Fibroblast of lung (primary cell): ENCODE data around the gene MEI1. TPM values are rescaled to one million over a fixed set of nuclear protein-coding genes. Genes with fewer than 3 reads are reported as not detected.
A peak's percentile ranks its signal among the peaks of the same experiment; 100 is the strongest.

Experiments
- DNase-seq, 2 donors: peaks; one replicate each; pipeline versions ENCODE4 v3.0.0 to v3.0.0-alpha.2; 2010; ENCODE audit warnings: low read depth in 2 of 2
- H2AFZ ChIP-seq: 2 replicates; pipeline ENCODE4 v1.5.1; 2012; ENCODE audit warnings: low read length, control low read depth, inconsistent platforms
- H3K27ac ChIP-seq: 2 replicates; pipeline ENCODE4 v1.5.1; 2011; ENCODE audit warnings: low read length, control low read depth; ENCODE audit not compliant: insufficient read depth
- H3K27me3 ChIP-seq: 2 replicates; pipeline ENCODE4 v1.5.1; 2011; ENCODE audit warnings: mild to moderate bottlenecking, low read length; ENCODE audit not compliant: control insufficient read depth, insufficient read depth
- H3K36me3 ChIP-seq: 2 replicates; pipeline ENCODE4 v1.5.1; 2011; ENCODE audit warnings: low read length; ENCODE audit not compliant: control insufficient read depth, insufficient read depth
- H3K4me1 ChIP-seq: 2 replicates; pipeline ENCODE4 v1.5.1; 2011; ENCODE audit warnings: low read length; ENCODE audit not compliant: control insufficient read depth, insufficient read depth; ENCODE audit errors: extremely low read depth
- H3K4me2 ChIP-seq: 2 replicates; pipeline ENCODE4 v1.5.1; 2011; ENCODE audit warnings: low read length, control low read depth; ENCODE audit not compliant: insufficient read depth; ENCODE audit errors: extremely low read depth
- H3K4me3 ChIP-seq, 4 experiments: fragments of 200-600 bp in 1 of 4; sonication (generic) in 1 of 4; replicated peaks in 1 of 4; 2 replicates each; pipeline ENCODE4 v1.5.1; 2011 to 2016; ENCODE audit warnings: low read length in 4 of 4, low read depth in 3 of 4, mild to moderate bottlenecking in 3 of 4, control low read depth in 2 of 4, inconsistent platforms in 1 of 4, mixed read lengths in 1 of 4; ENCODE audit not compliant: insufficient read depth in 1 of 4; ENCODE audit errors: control extremely low read depth in 1 of 4
- H3K79me2 ChIP-seq: 2 replicates; pipeline ENCODE4 v1.5.1; 2012; ENCODE audit warnings: mild to moderate bottlenecking, low read length, inconsistent platforms; ENCODE audit not compliant: control insufficient read depth, insufficient read depth
- H3K9ac ChIP-seq: 2 replicates; pipeline ENCODE4 v1.5.1; 2011; ENCODE audit warnings: mild to moderate bottlenecking, low read length, control low read depth; ENCODE audit not compliant: insufficient read depth
- H3K9me3 ChIP-seq: 2 replicates; pipeline ENCODE4 v1.5.1; 2012; ENCODE audit warnings: low read depth, low read length; ENCODE audit not compliant: control insufficient read depth, insufficient read depth
- H4K20me1 ChIP-seq: 2 replicates; pipeline ENCODE4 v1.5.1; 2011; ENCODE audit warnings: low read length; ENCODE audit not compliant: control insufficient read depth, insufficient read depth; ENCODE audit errors: extremely low read depth
- EZH2 ChIP-seq: IDR thresholded peaks from 2 replicates; pipeline ENCODE4 v1.5.1; 2012; ENCODE audit warnings: low read length, control low read depth, mild to moderate bottlenecking; ENCODE audit errors: missing control alignments
- polyA plus RNA-seq, 2 donors: library from polyadenylated mRNA; depleted of rRNA in 1 of 2; stranded (reverse) in 1 of 2; unstranded in 1 of 2; fragments of >200 nt; gene quantifications; 2 replicates each; pipeline ENCODE4 v1.2.1, GENCODE V29; 2011 to 2012; ENCODE audit warnings: missing spikeins in 1 of 2
- total RNA-seq: library from RNA; depleted of rRNA; stranded (reverse); fragments of >200 nt; gene quantifications from 2 replicates; pipeline ENCODE4 v1.2.1, GENCODE V29; 2014
- TF ChIP-seq, protein P1 (sequence below), 2 donors: IDR thresholded peaks in 1 of 2; conservative IDR thresholded peaks in 1 of 2; 1 replicate in 1 of 2; 2 replicates in 1 of 2; pipeline ENCODE4 v1.5.1; 2011 to 2012; ENCODE audit warnings: low read length in 2 of 2, control low read depth in 1 of 2, inconsistent platforms in 1 of 2, low read depth in 1 of 2, mild to moderate bottlenecking in 1 of 2

The MEI1 gene
- total and polyA plus RNA-seq, 2 donors (not counting 1 experiment from before 2014, with no cell fraction given) = 0.33 to 4.3 TPM

DNA sequence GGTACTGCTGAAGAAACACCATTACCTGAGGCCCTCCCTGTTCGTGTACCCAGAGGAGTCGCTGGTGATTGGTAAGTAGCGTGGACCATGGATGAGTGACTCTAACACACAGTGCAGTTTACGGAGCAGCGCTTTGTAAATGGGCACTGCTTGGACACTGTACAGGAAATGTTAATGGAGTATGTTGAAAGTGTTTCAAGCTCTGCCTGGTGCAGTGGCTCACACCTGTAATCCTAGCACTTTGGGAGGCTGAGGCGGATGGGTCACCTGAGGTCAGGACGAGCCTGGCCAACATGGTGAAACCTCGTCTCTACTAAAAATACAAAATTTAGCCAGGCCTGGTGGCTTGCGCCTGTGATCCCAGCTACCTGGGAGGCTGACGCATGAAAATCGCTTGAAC, 48.5 kb upstream of the MEI1 start:
- Histone ChIP-seq H3K27me3 (no peaks in the 10 kb centered on the region), H2AFZ (no peak overlapping the region), H3K79me2 (peaks cover 1% of the 10 kb centered on the region), H4K20me1 (no peaks in the 10 kb centered on the region), H3K4me2 (no peak overlapping the region), H3K4me3 (no peak overlapping the region), H3K4me1 (no peaks in the 10 kb centered on the region), H3K27ac (no peak overlapping the region), H3K9me3 (no peaks in the 10 kb centered on the region), H3K9ac (no peak overlapping the region), H3K36me3 (peaks cover 19% of the 10 kb centered on the region)
- no peak for DNase-seq
- TF ChIP-seq, protein P1, sequence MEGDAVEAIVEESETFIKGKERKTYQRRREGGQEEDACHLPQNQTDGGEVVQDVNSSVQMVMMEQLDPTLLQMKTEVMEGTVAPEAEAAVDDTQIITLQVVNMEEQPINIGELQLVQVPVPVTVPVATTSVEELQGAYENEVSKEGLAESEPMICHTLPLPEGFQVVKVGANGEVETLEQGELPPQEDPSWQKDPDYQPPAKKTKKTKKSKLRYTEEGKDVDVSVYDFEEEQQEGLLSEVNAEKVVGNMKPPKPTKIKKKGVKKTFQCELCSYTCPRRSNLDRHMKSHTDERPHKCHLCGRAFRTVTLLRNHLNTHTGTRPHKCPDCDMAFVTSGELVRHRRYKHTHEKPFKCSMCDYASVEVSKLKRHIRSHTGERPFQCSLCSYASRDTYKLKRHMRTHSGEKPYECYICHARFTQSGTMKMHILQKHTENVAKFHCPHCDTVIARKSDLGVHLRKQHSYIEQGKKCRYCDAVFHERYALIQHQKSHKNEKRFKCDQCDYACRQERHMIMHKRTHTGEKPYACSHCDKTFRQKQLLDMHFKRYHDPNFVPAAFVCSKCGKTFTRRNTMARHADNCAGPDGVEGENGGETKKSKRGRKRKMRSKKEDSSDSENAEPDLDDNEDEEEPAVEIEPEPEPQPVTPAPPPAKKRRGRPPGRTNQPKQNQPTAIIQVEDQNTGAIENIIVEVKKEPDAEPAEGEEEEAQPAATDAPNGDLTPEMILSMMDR (conservative IDR thresholded peaks at IDR 0.05 in 1 of 2, IDR thresholded peaks at IDR 0.05 in 1 of 2; ENCODE audit: low read depth in 1 of 2, low read length in 2 of 2) = no peak
- TF ChIP-seq EZH2 = no peak

DNA sequence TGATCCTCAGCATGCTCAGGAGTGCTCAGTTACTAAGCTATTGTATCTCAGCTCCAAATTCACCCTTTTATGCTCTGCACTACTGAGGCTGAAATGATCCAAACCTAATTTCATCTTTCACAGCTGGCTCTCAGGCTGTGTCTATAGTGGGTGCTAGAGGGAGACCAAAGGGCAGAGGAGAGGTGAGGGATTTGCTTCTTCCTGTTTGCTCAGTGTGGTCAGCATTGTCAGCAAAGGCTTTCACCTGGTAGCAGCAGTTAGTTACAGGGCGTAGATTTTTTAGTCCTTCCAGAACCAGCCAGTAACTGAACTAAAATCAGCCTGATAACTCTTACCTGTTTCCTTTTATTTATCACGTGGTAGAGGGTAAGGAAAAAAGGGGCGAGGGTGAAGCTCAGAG, 45.0 kb upstream of the MEI1 start:
- Histone ChIP-seq H3K27ac (no peak overlapping the region), H3K4me3 (no peak overlapping the region), H2AFZ (no peak overlapping the region), H3K36me3 (peaks cover 24% of the 10 kb centered on the region), H3K79me2 (peaks cover under 1% of the 10 kb centered on the region), H3K4me1 (no peaks in the 10 kb centered on the region), H3K9ac (no peak overlapping the region), H3K9me3 (no peaks in the 10 kb centered on the region), H3K27me3 (no peaks in the 10 kb centered on the region), H3K4me2 (no peak overlapping the region), H4K20me1 (no peaks in the 10 kb centered on the region)
- TF ChIP-seq, protein P1 (conservative IDR thresholded peaks at IDR 0.05 in 1 of 2, IDR thresholded peaks at IDR 0.05 in 1 of 2; ENCODE audit: low read depth in 1 of 2, low read length in 2 of 2) = no peak
- no peak for TF ChIP-seq EZH2
- no peak for DNase-seq

DNA sequence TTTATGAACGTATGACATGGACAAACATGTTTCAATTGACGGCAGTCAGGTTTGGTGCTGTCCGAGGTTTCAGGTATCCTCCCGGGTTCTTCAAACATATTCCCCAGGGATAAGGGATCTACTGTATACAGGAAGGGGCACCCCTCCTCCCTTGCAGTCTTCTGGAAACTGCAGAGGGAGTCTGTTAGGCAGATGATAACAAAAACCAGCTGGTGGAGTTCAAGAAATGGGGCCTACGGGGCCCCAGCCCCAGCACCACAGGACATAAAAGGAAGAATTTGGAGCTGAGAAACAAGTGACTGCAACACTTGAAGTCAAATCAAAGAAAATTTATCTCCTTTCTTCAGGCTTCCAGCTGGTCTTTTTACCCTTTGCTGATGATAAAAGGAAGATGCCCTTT, 42.7 kb upstream of the MEI1 start:
- peaks cover 27% of the 10 kb centered on the region for H3K36me3 ChIP-seq
- TF ChIP-seq, protein P1 (conservative IDR thresholded peaks at IDR 0.05 in 1 of 2, IDR thresholded peaks at IDR 0.05 in 1 of 2; ENCODE audit: low read depth in 1 of 2, low read length in 2 of 2) = no peak
- no peak for TF ChIP-seq EZH2

More for the DNA sequence above, 42.7 kb upstream of the MEI1 start:
- Histone ChIP-seq H2AFZ (no peak overlapping the region), H3K4me2 (no peak overlapping the region), H3K9ac (no peak overlapping the region), H3K4me3 (no peak overlapping the region), H3K4me1 (no peaks in the 10 kb centered on the region), H3K79me2 (no peaks in the 10 kb centered on the region), H4K20me1 (no peaks in the 10 kb centered on the region), H3K27ac (no peak overlapping the region), H3K27me3 (no peaks in the 10 kb centered on the region), H3K9me3 (no peaks in the 10 kb centered on the region)
- peak in 1 of 2 donors; percentile 28 for DNase-seq
